HepG2 (cell line): ENCODE results near the gene MZF1. TPM values are rescaled to one million over a fixed set of nuclear protein-coding genes. Genes with fewer than 3 reads are reported as not detected.

Experiments
- CC2D1A ChIP-seq: sonication (generic); formaldehyde crosslinking; IDR thresholded peaks from 2 replicates; pipeline ENCODE4 v1.8.1; 2023; ENCODE audit warnings: mild to moderate bottlenecking, missing genetic modification reagents
- CTCF ChIP-seq: sonication (generic); formaldehyde crosslinking; IDR thresholded peaks from 2 replicates; pipeline ENCODE4 v1.5.0; 2020; ENCODE audit warnings: mild to moderate bottlenecking, missing genetic modification reagents, moderate library complexity
- EEA1 ChIP-seq: sonication (generic); formaldehyde crosslinking; IDR thresholded peaks from 2 replicates; pipeline ENCODE4 v1.5.1; 2020; ENCODE audit warnings: mild to moderate bottlenecking, missing genetic modification reagents, borderline replicate concordance
- HMGXB4 ChIP-seq, 2 experiments: sonication (generic) in 1 of 2; formaldehyde crosslinking in 1 of 2; IDR thresholded peaks; 2 replicates each; pipeline versions ENCODE4 v1.4.0 to v1.6.1; 2018 to 2020; ENCODE audit warnings: missing genetic modification reagents in 2 of 2, borderline replicate concordance in 1 of 2, low read depth in 1 of 2, mild to moderate bottlenecking in 1 of 2, missing biosample characterization in 1 of 2
- IRX3 ChIP-seq: sonication (generic); formaldehyde crosslinking; IDR thresholded peaks from 2 replicates; pipeline ENCODE4 v1.8.1; 2023; ENCODE audit warnings: mild to moderate bottlenecking, low read depth, missing genetic modification reagents, borderline replicate concordance
- MEIS2 ChIP-seq: sonication (generic); formaldehyde crosslinking; IDR thresholded peaks from 2 replicates; pipeline ENCODE4 v1.9.0; 2021; ENCODE audit warnings: mild to moderate bottlenecking, missing genetic modification reagents
- MLX ChIP-seq: IDR thresholded peaks from 2 replicates; pipeline ENCODE4 v1.6.1; 2016
- RBM22 ChIP-seq: fragments of 200-400 bp; formaldehyde crosslinking; optimal IDR thresholded peaks from 2 replicates; pipeline ENCODE3; 2017; ENCODE audit warnings: mild to moderate bottlenecking, low read length, moderate library complexity
- RCOR2 ChIP-seq: IDR thresholded peaks from 2 replicates; pipeline ENCODE4 v1.6.1; 2016; ENCODE audit warnings: missing biosample characterization, missing genetic modification reagents
- SAP130 ChIP-seq: IDR thresholded peaks from 2 replicates; pipeline ENCODE4 v1.6.1; 2016; ENCODE audit warnings: low read depth
- SMAD1 ChIP-seq: sonication (generic); formaldehyde crosslinking; IDR thresholded peaks from 2 replicates; pipeline ENCODE4 v1.4.0; 2020; ENCODE audit warnings: missing genetic modification reagents, low read depth, mild to moderate bottlenecking, borderline replicate concordance
- ZBTB33 ChIP-seq: sonication (generic); formaldehyde crosslinking; IDR thresholded peaks from 2 replicates; pipeline ENCODE4 v1.4.0; 2020; ENCODE audit warnings: missing genetic modification reagents
- ZMYM2 ChIP-seq: sonication (generic); formaldehyde crosslinking; IDR thresholded peaks from 2 replicates; pipeline ENCODE4 v1.8.0; 2022; ENCODE audit warnings: mild to moderate bottlenecking, missing genetic modification reagents
- ZNF296 ChIP-seq: sonication (generic); formaldehyde crosslinking; conservative IDR thresholded peaks from 2 replicates; pipeline ENCODE4 v1.5.0; 2020; ENCODE audit warnings: mild to moderate bottlenecking, missing genetic modification reagents
- ZNF335 ChIP-seq: sonication (generic); formaldehyde crosslinking; IDR thresholded peaks from 2 replicates; pipeline ENCODE4 v1.4.0; 2020; ENCODE audit warnings: missing genetic modification reagents
- ZNF362 ChIP-seq: sonication (generic); formaldehyde crosslinking; IDR thresholded peaks from 2 replicates; pipeline ENCODE4 v1.4.0; 2020; ENCODE audit warnings: missing genetic modification reagents, mild to moderate bottlenecking, borderline replicate concordance
- ZNF431 ChIP-seq: sonication (generic); formaldehyde crosslinking; IDR thresholded peaks from 2 replicates; pipeline ENCODE4 v1.9.0; 2022; ENCODE audit warnings: missing genetic modification reagents, low read depth, mild to moderate bottlenecking, borderline replicate concordance
- ZNF460 ChIP-seq: sonication (generic); formaldehyde crosslinking; IDR thresholded peaks from 2 replicates; pipeline ENCODE4 v1.5.1; 2020; ENCODE audit warnings: missing genetic modification reagents, mild to moderate bottlenecking, borderline replicate concordance
- ZNF567 ChIP-seq: sonication (generic); formaldehyde crosslinking; IDR thresholded peaks from 2 replicates; pipeline ENCODE4 v1.8.1; 2023; ENCODE audit warnings: mild to moderate bottlenecking, missing genetic modification reagents, borderline replicate concordance
- ZNF605 ChIP-seq: sonication (generic); formaldehyde crosslinking; IDR thresholded peaks from 2 replicates; pipeline ENCODE4 v1.8.0; 2022; ENCODE audit warnings: mild to moderate bottlenecking, missing genetic modification reagents
- ZNF75D ChIP-seq: sonication (generic); formaldehyde crosslinking; IDR thresholded peaks from 2 replicates; pipeline ENCODE4 v1.8.1; 2023; ENCODE audit warnings: missing genetic modification reagents, mild to moderate bottlenecking, borderline replicate concordance
- polyA plus RNA-seq, 8 experiments: library from polyadenylated mRNA; depleted of rRNA in 3 of 8; stranded (reverse) in 7 of 8; unstranded in 1 of 8; fragments of >200 nt; fragmentation: Illumina TruSeq in 4 of 8; extraction: Trizol in 4 of 8; gene quantifications; 2 replicates each; pipeline versions ENCODE4 v1.2.1 to v1.2.3, GENCODE V29; 2011 to 2016; ENCODE audit warnings: low read depth in 4 of 8, missing spikeins in 1 of 8, mixed read lengths in 1 of 8; ENCODE audit not compliant: insufficient read depth in 1 of 8
- total RNA-seq, 5 experiments: library from RNA; depleted of rRNA; stranded (reverse); fragments of >200 nt; fragmentation: Illumina TruSeq; extraction: Trizol; gene quantifications; 2 replicates each; pipeline ENCODE4 v1.2.3, GENCODE V29; 2016; ENCODE audit warnings: low read depth in 1 of 5

The MZF1 gene
- total and polyA plus RNA-seq, 2 of the 13 experiments (the other 11 are each of a cell fraction or from before 2014, with no cell fraction given), result 3.1 to 8.1 TPM

- TF ChIP-seq ZBTB33 (CRISPR knock-in tag) (peak; percentile 26; the same call in 1 of the 2 replicates), SAP130 (CRISPR knock-in tag) (peak; percentile 31; the same call in 1 of the 2 replicates), CTCF (peak; percentile 74), RCOR2 (CRISPR knock-in tag) (0 out of 2 replicates have a peak, but pooled peaks have one; percentile 3), EEA1 (0 out of 2 replicates have a peak, but pooled peaks have one; percentile 27), MEIS2 (peak; percentile 22; the same call in 1 of the 2 replicates), MLX (CRISPR knock-in tag) (no peak), ZNF605 (CRISPR knock-in tag) (peak; percentile 18; the same call in 1 of the 2 replicates), ZNF75D (CRISPR knock-in tag) (peak; percentile 50; the same call in 1 of the 2 replicates), RBM22 (peak; percentile 22), IRX3 (CRISPR knock-in tag) (0 out of 2 replicates have a peak, but pooled peaks have one; percentile 19), HMGXB4 (CRISPR knock-in tag; IDR thresholded peaks at IDR 0.05; ENCODE audit: borderline replicate concordance in 1 of 2, low read depth in 1 of 2) (peak in 1 of 2 experiments; percentile 69; a peak in 1 of 4 replicates), ZNF362 (no peak), CC2D1A (CRISPR knock-in tag) (0 out of 2 replicates have a peak, but pooled peaks have one; percentile 4), ZNF460 (CRISPR knock-in tag) (no peak), SMAD1 (CRISPR knock-in tag) (0 out of 2 replicates have a peak, but pooled peaks have one; percentile 18), ZMYM2 (0 out of 2 replicates have a peak, but pooled peaks have one; percentile 23), ZNF431 (CRISPR knock-in tag) (no peak), ZNF335 (no peak), ZNF567 (CRISPR knock-in tag) (0 out of 2 replicates have a peak, but pooled peaks have one; percentile 1), ZNF296 (CRISPR knock-in tag) (0 out of 2 replicates have a peak, but pooled peaks have one; percentile 13)
Measured at GRCh38 chr19:58519087-58519354, 54.1 kb downstream of the MZF1 start (continued).
